Colon (tissue), 2 donors: Measurements from ENCODE around the gene COLEC12.
"Not testable (repeated sequence)": the region's sequence is repeated elsewhere in the genome, so short reads cannot be mapped to it uniquely, and the experiment has no call there.

Source experiments
- FAIRE-seq: peaks from 2 replicates; lab custom pipeline; 2012; peaks lifted over from hg19 to GRCh38; lab: Jason Lieb, UNC
- donor health status: control.
- donor health status: control.

COLEC12 gene

GRCh38 chr18:408367-408766 is 92.1 kb downstream of the COLEC12 start:
- FAIRE-seq: no peak

GRCh38 chr18:407626-408224 is 92.8 kb downstream of the COLEC12 start:
- FAIRE-seq: no peak

DNA sequence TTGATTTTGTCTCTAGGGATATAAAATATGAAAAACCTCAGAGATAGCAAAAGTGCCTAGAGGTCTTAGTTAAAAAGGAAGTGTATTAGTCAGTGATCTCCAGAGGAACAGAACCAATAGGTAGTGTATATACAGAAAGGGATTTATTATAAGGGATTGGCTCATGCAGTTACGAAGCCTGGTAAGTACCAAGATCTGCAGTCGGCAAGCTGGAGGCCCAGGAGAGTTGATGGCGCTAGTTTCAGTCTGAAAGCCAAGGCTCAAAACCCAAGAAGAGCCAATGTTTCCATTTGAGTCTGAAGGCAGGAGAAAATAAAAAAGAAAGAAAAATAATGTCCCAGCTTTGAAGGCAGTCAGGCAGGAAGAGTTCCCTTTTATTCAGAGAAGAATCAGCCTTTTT is 93.3 kb downstream of the COLEC12 start:
- FAIRE-seq: no peak

DNA sequence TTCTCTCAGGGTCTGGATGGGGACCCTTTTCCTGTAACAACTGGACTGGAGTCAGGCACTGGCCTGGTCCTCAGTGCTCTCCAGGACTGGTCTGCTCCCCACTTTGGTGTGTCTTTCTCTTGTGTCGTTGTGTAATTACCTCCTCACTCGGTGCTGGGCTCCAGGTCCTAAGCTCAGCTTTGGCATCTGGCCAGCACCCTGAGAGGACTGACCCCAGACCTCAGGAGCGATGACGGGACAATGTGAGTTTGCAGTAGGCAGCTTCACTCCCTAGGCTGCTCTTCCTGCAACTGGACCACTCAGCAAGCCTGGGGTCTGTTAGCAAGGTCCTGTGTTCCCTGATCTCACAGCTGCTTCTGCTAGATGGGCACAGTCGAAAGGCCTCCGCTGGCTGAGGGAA is 93.8 kb downstream of the COLEC12 start:
- no peak for FAIRE-seq

- FAIRE-seq: not testable (repeated sequence)
These were observed 95.5 kb downstream of the COLEC12 start for GRCh38 chr18:405006-405405.

DNA sequence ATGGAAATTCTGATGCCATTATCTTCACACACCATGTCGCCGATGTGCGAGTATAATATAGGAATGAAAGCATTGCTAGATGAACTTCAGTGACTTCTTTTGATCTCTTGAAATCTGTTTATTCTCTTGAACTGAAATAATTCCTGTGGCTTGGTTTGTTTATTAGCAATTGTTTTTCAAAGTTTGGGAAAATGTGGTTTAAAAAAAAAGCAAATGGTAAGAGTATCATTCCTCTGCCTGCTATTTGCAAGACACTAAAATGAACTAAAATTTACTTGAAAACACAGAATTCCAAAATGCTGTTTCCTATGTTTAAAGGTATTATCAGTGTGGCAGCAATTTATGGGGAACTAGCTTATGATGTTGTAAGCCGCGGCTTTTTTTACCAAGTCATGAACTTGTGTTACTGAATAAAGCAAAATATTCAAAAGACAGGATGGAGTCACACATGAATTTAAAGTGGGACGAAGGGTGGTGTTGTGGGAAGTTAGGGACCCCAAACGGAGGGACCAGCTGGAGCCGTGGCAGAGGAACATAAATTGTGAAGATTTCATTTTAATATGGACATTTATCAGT is 96.4 kb downstream of the COLEC12 start:
- no peak for FAIRE-seq

DNA sequence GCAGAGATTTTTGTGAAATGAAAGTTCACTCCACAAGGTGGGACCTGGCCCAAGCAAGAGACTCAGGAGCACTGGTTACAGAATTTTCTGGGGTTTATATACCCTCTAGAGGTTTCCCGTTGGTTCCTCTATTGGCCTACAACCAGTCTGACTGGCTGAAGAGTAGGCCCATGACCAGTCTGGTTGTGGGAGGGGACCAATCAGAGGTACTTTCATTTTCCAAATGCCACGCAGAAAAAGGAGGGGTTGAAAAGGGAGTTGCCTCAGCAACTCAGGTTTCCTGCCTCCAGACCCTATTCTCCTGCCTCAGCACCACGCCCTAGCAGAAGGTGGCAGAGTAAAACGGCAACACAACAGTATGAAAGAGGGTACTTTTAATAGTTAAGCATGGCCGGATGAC is 98.4 kb downstream of the COLEC12 start:
- no peak for FAIRE-seq

GRCh38 chr18:400456-400855 is 100.0 kb downstream of the COLEC12 start:
- FAIRE-seq: no peak

DNA sequence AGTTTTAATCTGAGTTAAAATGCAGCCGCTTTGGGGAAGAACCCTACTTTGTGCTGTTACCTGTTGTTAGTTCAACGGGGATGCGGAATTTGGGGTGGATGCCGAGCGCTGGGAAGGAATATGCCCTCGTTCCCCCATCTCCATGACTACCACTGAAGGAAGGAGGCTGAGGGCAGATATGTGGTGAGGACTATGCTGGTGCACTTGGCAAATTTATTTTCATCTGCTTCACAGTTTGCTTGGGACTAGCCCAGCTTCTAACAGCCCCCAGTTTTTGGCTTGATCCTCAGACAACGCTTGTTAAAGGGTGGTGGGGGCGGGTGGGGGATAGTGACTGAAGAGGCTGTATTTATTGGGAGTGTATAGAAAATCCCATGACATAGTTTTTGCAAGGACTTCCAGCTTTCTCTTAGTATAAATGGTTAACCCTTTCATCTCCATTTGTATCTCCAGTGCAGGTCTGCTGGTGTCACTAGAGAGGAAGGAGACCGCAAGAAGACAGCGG is 100.8 kb downstream of the COLEC12 start:
- FAIRE-seq: no peak

DNA sequence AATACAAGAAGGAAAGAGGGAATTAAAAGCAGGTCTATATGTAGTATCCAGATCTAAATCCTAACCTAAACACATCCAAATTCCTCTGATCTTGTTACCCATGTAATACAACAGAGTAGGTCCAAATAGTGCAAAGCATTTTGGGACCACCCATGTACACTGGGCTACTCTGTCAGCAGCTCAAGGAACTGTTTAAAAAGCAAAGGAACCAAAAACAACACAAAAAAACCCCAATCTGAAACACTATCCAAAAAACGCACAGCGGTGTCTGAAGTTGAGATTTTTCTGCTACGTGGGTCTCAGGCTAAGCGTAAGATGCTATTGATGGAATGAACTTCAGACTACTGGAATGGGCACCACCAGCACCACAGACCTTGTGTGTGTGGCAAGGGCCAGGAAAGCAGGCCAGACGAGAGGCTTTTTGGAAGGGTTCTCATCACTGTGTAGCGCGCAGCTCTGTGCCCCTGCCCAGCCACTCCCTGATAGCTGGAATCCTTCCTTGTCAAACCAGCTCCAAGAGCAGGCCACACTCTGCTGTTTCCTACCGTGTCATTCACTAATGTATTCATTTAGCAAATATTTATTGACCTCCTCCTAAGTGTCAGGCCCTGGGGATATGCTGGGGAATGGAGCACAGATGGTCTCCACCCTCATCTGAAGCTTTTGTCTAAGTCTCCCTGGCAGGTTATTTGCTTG is 101.4 kb downstream of the COLEC12 start:
- FAIRE-seq: no peak

GRCh38 chr18:396556-396955 is 103.9 kb downstream of the COLEC12 start:
- FAIRE-seq: no peak

DNA sequence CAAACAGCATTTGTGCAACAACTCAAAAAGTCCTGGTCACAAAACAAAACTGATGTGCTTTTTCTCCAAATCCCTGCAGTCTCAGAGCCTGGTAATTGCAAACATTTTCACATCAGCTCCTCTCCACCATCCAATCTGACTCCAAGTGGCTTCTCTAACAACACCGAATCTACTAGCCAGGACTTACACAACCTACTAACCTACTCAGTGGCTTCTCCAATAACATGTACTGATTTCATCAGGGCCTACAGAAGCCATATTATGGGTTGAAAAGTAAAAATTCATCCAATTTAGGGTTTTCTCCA is 104.3 kb downstream of the COLEC12 start:
- no peak for FAIRE-seq

DNA sequence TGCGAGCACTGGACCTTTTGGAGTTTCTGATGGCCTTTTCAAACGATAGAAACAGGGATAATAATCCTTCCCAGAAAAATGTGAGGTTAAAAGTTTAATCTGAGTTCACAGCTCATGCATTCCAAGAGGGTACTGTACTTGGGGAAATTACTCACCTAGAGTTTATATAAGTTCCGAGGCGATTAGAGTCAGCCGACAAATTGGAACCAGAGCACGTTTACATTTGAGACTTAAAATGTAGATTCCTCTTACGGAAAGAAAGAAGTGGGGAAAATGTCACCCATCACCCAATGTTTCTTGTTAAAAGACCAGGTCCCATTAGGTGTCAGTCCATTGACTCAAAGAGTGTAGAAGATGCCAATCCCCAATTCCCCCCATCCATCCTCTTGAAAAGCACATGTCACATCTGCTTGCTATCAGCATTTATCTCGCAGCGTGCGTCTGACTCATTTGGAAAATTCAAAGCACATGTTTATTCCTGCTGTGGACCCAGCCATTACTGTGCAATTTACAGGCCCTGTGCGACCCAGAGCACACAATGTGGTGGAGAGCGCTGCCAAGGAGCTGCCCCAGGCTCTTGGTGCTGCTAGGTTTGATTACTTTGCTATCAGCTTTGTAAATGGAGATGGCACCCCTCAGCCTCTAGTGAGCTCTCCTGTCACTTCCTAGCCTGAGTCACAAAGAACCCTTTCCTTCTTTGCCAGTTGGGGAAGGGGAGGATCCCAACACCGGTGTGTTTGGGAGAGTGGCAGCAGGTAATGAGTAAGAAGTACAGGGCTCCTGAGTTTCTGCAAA is 104.8 kb downstream of the COLEC12 start:
- no peak for FAIRE-seq

DNA sequence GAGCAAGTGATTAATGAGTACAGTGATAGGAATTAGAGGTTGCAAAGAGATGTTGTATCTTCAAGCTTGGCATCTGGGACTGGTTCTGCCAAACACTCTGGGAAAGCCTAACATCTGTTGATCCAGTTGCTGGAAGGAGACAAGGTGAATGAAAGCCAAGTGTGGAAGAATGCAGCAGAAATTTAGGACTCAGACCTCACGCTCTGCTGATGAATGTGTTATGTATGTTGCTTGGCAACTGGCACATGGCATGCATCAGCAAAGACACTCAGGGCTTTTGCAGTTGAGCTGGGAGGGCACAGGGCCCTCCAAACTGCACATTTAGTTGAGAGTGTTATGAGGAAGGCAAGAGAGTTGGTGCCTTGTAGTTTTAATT is 105.5 kb downstream of the COLEC12 start:
- no peak for FAIRE-seq

DNA sequence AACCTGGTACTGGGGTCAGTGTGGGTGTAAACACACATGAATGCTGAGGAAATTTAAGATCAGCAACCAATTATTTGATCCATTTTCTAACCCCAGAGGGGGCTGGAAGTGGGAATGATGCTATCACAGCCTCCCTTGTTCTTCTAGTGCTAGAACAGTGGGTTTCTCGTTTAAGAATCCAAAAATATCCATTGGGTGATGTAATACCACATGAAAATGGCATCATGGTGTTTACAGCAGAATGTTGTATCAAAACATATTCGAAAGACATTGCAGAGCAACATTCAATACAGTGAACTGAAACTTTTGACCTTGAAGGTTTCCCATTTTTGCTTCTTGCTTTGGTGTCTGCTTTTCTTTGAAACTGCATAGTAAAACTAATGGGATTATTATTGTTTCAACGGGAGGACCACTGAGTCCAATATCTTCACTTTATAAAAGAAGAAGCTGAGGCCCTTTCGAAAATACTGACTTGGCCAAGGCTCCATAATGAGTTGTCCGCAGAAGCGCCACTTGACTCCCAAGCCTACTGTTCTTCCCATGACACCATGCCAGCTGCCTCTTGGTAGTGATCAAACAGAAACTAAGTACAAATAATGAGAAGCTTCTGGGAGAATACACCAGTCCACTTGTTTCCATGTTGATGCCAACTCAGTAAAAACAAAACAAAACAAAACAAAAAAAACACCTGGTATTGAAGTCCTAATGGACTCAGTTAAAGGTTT is 106.1 kb downstream of the COLEC12 start:
- no peak for FAIRE-seq

DNA sequence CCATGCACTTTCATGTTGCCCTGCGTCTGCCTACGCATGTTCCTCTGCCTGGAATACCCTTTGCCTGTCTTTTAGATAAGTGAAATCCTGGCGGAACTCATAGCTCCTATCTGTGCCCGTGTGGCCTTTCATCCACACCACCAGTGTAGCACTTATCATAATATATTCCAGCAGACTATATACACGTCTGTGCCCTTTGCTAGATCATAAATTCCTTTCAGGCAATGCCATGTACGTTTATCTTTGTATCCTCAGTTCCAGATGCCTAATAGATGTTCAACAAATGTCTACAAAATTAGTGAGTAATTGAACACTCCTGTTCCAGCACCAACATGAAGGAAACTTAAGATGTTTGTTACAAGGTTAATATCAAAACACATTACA is 106.9 kb downstream of the COLEC12 start:
- FAIRE-seq: no peak

DNA sequence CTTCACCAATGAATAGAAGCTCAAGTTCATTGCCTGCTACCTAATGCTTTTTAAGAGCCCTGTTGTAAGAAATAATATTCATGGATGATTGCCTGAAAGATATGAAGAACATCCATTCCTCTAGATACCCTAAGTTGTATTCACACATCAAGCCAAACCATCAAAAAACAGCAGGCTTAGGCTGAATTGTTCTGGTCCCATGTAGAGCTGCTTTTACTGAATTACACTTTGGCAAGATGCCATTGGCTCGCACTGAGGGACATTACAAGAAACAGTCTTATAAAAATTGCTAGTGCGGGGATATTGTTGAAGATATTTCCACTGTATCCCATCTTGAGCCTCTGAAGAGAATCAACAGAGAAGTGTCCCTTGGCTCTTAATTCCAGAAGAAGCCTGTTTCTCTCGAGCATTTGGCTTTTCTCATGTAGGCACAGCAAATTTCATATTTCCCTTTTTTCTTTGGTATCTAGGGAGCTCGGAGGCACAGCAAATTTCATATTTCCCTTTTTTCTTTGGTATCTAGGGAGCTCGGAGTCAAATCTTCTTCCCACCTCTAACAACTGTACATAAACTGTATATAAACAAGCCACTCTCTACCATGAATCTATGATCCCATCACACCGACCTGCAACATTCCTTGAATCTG is 107.5 kb downstream of the COLEC12 start:
- no peak for FAIRE-seq

GRCh38 chr18:390741-391478 is 109.6 kb downstream of the COLEC12 start:
- FAIRE-seq: no peak

GRCh38 chr18:389658-390357 is 110.7 kb downstream of the COLEC12 start:
- no peak for FAIRE-seq

DNA sequence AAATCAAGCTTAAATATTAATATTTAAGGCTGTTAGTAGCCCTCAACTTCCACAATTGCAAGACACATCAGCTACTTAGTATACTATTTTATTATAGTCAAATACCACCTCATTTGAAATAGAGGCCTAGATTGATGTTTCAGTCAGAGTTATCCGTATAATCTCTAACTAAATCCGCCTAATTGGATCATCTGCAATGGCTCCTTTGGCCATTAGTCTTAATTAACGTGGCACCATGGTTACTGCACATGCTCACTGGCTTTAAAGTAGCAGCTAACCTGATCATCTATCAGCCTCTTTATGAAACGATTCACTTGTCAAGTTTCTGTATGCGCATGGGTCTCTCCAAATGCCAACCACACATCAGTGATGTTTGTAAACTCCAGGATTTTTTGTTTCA is 112.3 kb downstream of the COLEC12 start:
- no peak for FAIRE-seq

DNA sequence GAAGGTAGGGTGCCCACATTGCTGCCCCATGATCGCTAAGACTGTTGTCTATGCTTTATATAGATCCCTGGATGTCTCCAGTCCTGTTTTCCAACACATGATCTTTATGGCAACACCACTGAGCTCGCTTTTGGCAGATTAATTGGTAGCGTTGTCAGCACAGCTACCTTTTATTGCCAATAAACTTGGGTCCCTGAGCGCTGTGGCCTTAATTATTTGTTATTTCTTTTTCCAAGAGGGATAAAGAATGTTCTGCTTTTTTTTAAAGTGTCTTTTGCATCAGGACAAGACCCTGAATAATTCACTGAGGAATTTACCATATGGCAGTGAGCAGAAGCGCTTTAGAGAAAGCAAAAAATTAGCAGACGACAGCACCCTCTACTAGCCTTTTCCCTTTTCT is 113.5 kb downstream of the COLEC12 start:
- no peak for FAIRE-seq
